SU-DHL-6 (cell line): ENCODE data around the gene LDB2.

Experiments used
- H2AFZ ChIP-seq: fragments of 200-600 bp; sonication (generic); 2 replicates; pipeline ENCODE4 v1.6.1; 2014; ENCODE audit warnings: low read depth, mild to moderate bottlenecking, moderate library complexity, mixed read lengths, antibody characterized with exemption, low read length; ENCODE audit not compliant: severe bottlenecking
- H3F3A ChIP-seq: fragments of 200-600 bp; shearing (Covaris generic); 2 replicates; pipeline ENCODE4 v1.6.0; 2016; ENCODE audit warnings: antibody characterized with exemption, mild to moderate bottlenecking; ENCODE audit not compliant: insufficient read depth
- H3K27ac ChIP-seq: fragments of 200-600 bp; sonication (generic); 2 replicates; pipeline ENCODE4 v1.5.1; 2016; ENCODE audit warnings: low read depth, mild to moderate bottlenecking, low read length, moderate library complexity, mixed read lengths
- H3K27me3 ChIP-seq: fragments of 200-600 bp; sonication (generic), shearing (Covaris generic); 2 replicates; pipeline ENCODE4 v1.6.0; 2014; ENCODE audit warnings: mild to moderate bottlenecking, low read length
- H3K36me3 ChIP-seq: fragments of 200-600 bp; sonication (generic); 2 replicates; pipeline ENCODE4 v1.6.1; 2014; ENCODE audit warnings: mild to moderate bottlenecking, low read length, mixed read lengths
- H3K4me2 ChIP-seq: fragments of 300-600, 200-600 bp; shearing (Covaris generic), sonication (generic); 2 replicates; pipeline ENCODE4 v1.6.0; 2014; ENCODE audit warnings: low read length, low read depth, mild to moderate bottlenecking; ENCODE audit not compliant: poor library complexity, severe bottlenecking
- H3K4me3 ChIP-seq: fragments of 200-600 bp; sonication (generic); 2 replicates; pipeline ENCODE4 v1.5.1; 2014; ENCODE audit warnings: antibody characterized with exemption, low read length, mild to moderate bottlenecking, mixed read lengths; ENCODE audit not compliant: insufficient read depth, poor library complexity, severe bottlenecking
- H3K79me2 ChIP-seq: fragments of 200-600 bp; sonication (generic); 2 replicates; pipeline ENCODE4 v1.6.1; 2014; ENCODE audit warnings: mild to moderate bottlenecking, low read length, moderate library complexity; ENCODE audit not compliant: insufficient read depth
- H3K9ac ChIP-seq: fragments of 200-600 bp; sonication (generic); 2 replicates; pipeline ENCODE4 v1.7.0; 2014; ENCODE audit warnings: mild to moderate bottlenecking, low read length
- H3K9me2 ChIP-seq: fragments of 200-600 bp; sonication (generic); replicated peaks from 2 replicates; pipeline ENCODE4 v1.6.1; 2014; ENCODE audit warnings: low read length; ENCODE audit not compliant: insufficient read depth
- H3K9me3 ChIP-seq: fragments of 200-600 bp; sonication (generic); 2 replicates; pipeline ENCODE4 v1.6.1; 2014; ENCODE audit warnings: low read length, mixed read lengths; ENCODE audit not compliant: insufficient read depth
- H4K20me1 ChIP-seq: fragments of 200-600 bp; sonication (generic); 2 replicates; pipeline ENCODE4 v1.6.1; 2014; ENCODE audit warnings: low read depth, mild to moderate bottlenecking, antibody characterized with exemption, low read length, moderate library complexity, mixed read lengths
- CTCF ChIP-seq: fragments of 200-600 bp; sonication (generic); IDR thresholded peaks from one replicate; pipeline ENCODE4 v1.5.1; 2017; ENCODE audit warnings: antibody characterized with exemption, mild to moderate bottlenecking, low read length, moderate library complexity; ENCODE audit not compliant: insufficient read depth, poor library complexity, severe bottlenecking
- EZH2phosphoT487 ChIP-seq: fragments of 200-600 bp; sonication (generic), shearing (Covaris generic); conservative IDR thresholded peaks from 2 replicates; pipeline ENCODE4 v1.6.1; 2018; ENCODE audit warnings: mild to moderate bottlenecking, antibody characterized with exemption, low read length, moderate library complexity, mixed read lengths

Gene LDB2

DNA sequence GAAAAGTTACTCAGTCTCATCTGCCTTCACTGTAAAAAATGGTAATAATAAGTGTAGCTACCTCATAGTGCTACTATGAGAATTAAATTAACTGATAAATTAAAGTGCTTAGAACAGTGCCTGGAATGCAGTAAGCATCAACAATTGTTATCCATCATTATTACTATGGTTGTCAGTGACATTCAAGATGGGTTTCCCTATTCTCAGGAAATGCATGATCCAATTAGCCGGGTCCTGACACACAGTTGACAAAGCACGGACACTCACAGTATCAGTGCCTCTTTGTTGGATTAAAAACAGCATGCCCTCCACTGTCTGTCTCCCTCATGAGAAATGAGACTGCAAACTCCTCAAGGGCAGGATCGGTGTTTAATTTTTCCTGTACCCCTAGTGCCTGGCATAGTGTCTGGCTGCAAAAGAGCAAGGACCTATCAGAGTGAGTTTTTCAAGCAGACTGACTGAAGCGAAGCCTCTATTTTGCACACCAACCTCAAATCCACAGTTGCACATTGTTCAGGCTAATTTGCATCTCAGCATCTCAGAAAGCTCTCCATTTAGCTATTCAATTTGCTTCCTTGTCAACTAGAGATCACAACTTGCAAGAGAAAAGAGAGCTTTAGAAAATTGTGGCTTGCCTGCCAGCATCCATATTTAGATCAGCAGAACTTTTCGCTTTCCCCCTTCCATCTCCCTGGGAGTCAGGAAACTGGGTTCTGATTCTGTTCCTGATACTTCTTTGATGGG lies 122.9 kb downstream of the LDB2 start:
- H3K4me2 ChIP-seq = no peak overlapping the region

GRCh38 chr4:16772366-16772850 lies 126.0 kb downstream of the LDB2 start:
- TF ChIP-seq EZH2phosphoT487 (no peak), CTCF (no peak)

More for the DNA sequence above, 122.9 kb downstream of the LDB2 start:
- H3K36me3 ChIP-seq = no peaks in the 10 kb centered on the region
- H3K9ac ChIP-seq = no peak overlapping the region
- H3K9me3 ChIP-seq = no peaks in the 10 kb centered on the region
- H3K27me3 ChIP-seq = no peaks in the 10 kb centered on the region
- H3K9me2 ChIP-seq = no peaks in the 10 kb centered on the region
- no peak overlapping the region for H3K4me3 ChIP-seq
- H3K27ac ChIP-seq = no peak overlapping the region
- no peaks in the 10 kb centered on the region for H3K79me2 ChIP-seq
- H4K20me1 ChIP-seq = no peaks in the 10 kb centered on the region
- H3F3A ChIP-seq = no peaks in the 10 kb centered on the region
- TF ChIP-seq CTCF = no peak
- no peak for TF ChIP-seq EZH2phosphoT487
- no peak overlapping the region for H2AFZ ChIP-seq

GRCh38 chr4:16770710-16771285 lies 127.6 kb downstream of the LDB2 start:
- no peak overlapping the region for H2AFZ ChIP-seq
- H4K20me1 ChIP-seq = no peaks in the 10 kb centered on the region
- no peak overlapping the region for H3K27ac ChIP-seq
- no peaks in the 10 kb centered on the region for H3K9me3 ChIP-seq
- no peaks in the 10 kb centered on the region for H3K79me2 ChIP-seq
- no peak overlapping the region for H3K4me3 ChIP-seq
- H3F3A ChIP-seq = no peaks in the 10 kb centered on the region
- H3K9me2 ChIP-seq = no peaks in the 10 kb centered on the region
- TF ChIP-seq CTCF (no peak), EZH2phosphoT487 (no peak)
- no peaks in the 10 kb centered on the region for H3K36me3 ChIP-seq
- no peak overlapping the region for H3K9ac ChIP-seq
- no peak overlapping the region for H3K4me2 ChIP-seq
- no peaks in the 10 kb centered on the region for H3K27me3 ChIP-seq

More at GRCh38 chr4:16772366-16772850, 126.0 kb downstream of the LDB2 start:
- Histone ChIP-seq H3K9me3 (no peaks in the 10 kb centered on the region), H3K9ac (no peak overlapping the region), H3K79me2 (no peaks in the 10 kb centered on the region), H3K27me3 (no peaks in the 10 kb centered on the region), H3K9me2 (no peaks in the 10 kb centered on the region), H2AFZ (no peak overlapping the region), H3K27ac (no peak overlapping the region), H3F3A (no peaks in the 10 kb centered on the region), H3K36me3 (no peaks in the 10 kb centered on the region), H3K4me3 (no peak overlapping the region), H3K4me2 (no peak overlapping the region), H4K20me1 (no peaks in the 10 kb centered on the region)
